Activated T-helper 2 cell treated with anti-CD3 and anti-CD28 coated beads, Interferon-gamma antibody, Interleukin-2, Interleukin-4, amounts not matched to agents 10 μg/mL and 5 μg/mL and 100 μg/mL, durations not matched to agents 14 hours and 24 hours and 36 hours (primary cell): ENCODE results near the gene SLC14A1. TPM values are rescaled to one million over a fixed set of nuclear protein-coding genes. Genes with fewer than 3 reads are reported as not detected.

Experiments
- DNase-seq: peaks from one replicate; pipeline ENCODE4 v3.0.0; 2021; ENCODE audit warnings: low spot score
- H3K27ac Mint-ChIP-seq: one replicate; pipeline ENCODE4 v1.8.0; 2021; ENCODE audit warnings: mixed read lengths
- H3K27me3 Mint-ChIP-seq: one replicate; pipeline ENCODE4 v1.8.0; 2021; ENCODE audit warnings: low read depth, mixed read lengths
- H3K36me3 Mint-ChIP-seq: one replicate; pipeline ENCODE4 v1.8.0; 2021; ENCODE audit warnings: low read depth, mixed read lengths
- H3K4me1 Mint-ChIP-seq: one replicate; pipeline ENCODE4 v1.8.0; 2021; ENCODE audit warnings: low read depth, mixed read lengths
- H3K4me3 Mint-ChIP-seq: one replicate; pipeline ENCODE4 v1.8.0; 2021; ENCODE audit warnings: low read depth, mild to moderate bottlenecking, moderate library complexity, mixed read lengths
- H3K9me3 Mint-ChIP-seq: one replicate; pipeline ENCODE4 v1.8.0; 2021; ENCODE audit warnings: mixed read lengths
- intact Hi-C: fragments of 100-400 bp; cut with micrococcal nuclease; formaldehyde crosslinking; loops from one replicate; pipeline ENCODE4 v1.15.1; 2023
- total RNA-seq: library from RNA; stranded (reverse); gene quantifications from 2 replicates; pipeline ENCODE4 v1.2.3, GENCODE V29; 2022

SLC14A1 gene
- total RNA-seq = 5.6 and 6.0 TPM in 2 replicates

DNA sequence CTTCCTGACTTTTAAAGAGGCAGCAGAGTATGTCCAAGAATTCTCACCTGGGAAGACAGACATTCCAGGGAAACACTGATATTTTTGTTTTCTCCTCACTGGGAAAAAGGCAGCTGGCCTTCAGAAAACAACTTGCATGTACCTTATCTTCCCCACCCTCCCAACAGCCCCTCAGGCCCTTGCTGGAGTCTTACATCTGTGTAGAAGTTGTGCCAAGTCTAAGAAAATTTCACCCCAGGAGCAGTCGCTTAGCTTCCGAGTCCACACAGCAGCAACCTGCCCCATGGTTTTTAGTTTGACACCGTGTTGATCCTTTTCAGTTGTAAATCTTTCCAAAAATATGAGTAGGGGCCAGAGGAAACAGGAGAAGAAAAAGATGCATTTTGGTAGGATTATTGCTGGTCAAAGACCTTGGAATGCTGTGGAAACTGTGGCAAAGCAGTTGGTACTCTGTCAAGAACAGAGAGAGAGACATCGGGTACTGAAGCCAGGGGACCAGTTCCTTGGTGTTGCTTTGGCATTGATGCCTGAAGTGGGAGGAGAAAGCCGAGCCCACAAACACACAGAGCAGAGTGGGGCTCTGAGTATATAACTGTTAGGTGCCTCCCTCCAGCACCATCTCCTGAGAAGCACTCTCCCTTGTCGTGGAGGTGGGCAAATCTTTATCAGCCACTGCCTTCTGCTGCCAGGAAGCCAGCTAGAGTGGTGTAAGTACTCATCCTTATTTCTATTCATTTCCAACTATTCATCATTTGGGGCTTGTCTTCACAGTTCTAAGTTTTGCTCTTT, at the start of gene SLC14A1:
SLC14A1 (plus strand) TSS at position 615 of the 789 bp plus-strand sequence. CDS start 6,140 bp downstream, outside the sequence.
- no peak within 1 kb of the TSS for H3K4me3 Mint-ChIP-seq
- intact Hi-C loops = loop anchor here (1.0 to 2.0 kb wide), 3 partner anchors 57 to 157 kb away; no protein-coding TSS in a partner anchor
- H3K9me3 Mint-ChIP-seq = no peaks in the 10 kb centered on the region

DNA sequence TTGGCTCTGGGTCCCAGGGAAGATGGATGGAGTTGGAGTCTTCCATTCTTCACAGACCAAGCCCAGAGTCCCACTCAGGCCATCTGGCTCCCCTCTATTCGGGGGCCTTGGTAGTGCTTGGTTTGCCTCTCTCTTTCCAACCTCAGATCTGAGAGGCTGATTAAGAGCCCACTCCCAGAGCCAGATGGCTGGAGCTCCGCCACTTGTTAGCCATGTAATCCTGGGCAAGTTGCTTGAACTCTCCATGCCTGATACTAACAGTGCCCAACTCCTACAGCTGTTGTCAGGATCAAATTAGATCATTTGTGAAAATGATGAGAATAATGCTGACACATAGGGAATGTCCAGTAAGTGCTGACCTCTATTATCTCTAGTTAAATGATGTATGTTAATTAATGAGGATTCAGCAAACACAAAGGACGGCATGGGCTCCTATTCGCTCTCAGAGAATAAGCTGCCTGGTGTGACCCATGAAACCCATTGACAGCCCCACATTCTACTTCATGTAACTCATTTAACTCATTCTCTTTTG, 46.6 kb upstream of the SLC14A1 start:
- Mint-ChIP-seq H3K4me3 (no peak overlapping the region), H3K4me1 (peaks cover 4% of the 10 kb centered on the region), H3K36me3 (no peaks in the 10 kb centered on the region), H3K27me3 (peaks cover 57% of the 10 kb centered on the region), H3K27ac (no peak overlapping the region), H3K9me3 (no peaks in the 10 kb centered on the region)
- DNase-seq = no peak
- intact Hi-C loops = no loop called here

More for the DNA sequence above, at the start of gene SLC14A1:
- no peak for DNase-seq
- peaks cover 4% of the 10 kb centered on the region for H3K4me1 Mint-ChIP-seq
- no peaks in the 10 kb centered on the region for H3K36me3 Mint-ChIP-seq
- H3K27ac Mint-ChIP-seq = no peak within 1 kb of the TSS
- peaks cover 14% of the 10 kb centered on the region for H3K27me3 Mint-ChIP-seq

DNA sequence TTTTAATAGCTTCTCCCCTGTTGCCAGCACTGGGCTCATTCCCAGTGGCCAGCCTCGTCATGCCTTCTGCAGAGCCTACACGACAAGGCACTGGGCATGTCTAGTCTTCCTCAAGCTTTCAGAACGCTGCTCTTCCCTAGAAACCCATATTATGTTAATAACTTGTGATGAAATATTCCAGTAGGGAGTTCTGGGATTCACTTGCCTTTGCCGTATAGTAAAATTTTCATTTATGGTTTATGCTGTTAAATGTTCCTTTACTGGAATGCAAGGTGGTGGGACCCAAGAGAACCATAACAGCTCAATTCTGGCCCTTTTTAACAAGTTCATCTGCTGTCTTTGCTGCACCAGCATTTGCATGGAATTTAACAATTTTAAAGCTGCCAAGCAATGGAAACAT, 45.5 kb upstream of the SLC14A1 start:
- peaks cover 6% of the 10 kb centered on the region for H3K4me1 Mint-ChIP-seq
- H3K4me3 Mint-ChIP-seq = no peak overlapping the region
- no peaks in the 10 kb centered on the region for H3K36me3 Mint-ChIP-seq
- no peak for DNase-seq
- no peaks in the 10 kb centered on the region for H3K9me3 Mint-ChIP-seq
- peaks cover 55% of the 10 kb centered on the region for H3K27me3 Mint-ChIP-seq
- intact Hi-C loops = no loop called here
- no peak overlapping the region for H3K27ac Mint-ChIP-seq

DNA sequence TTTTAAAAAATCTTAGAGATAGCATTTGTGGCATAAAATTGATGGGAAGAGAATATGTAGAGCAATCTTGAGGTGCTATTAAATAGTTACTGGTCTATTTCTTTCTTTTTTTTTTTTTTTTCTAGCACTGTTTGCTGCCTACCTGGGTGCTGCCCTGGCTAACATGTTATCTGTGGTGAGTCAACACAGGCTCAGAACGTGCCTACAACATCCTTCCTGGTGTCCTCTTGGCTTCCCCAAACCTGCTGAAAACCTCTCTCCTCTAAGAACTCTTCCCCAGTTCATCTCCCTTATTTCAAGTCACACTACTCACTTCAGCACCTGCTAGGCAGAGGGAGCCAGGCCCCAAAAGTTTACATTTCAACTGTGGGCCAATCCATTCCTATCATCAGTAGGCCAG, 45.1 kb upstream of the SLC14A1 start:
- no peaks in the 10 kb centered on the region for H3K36me3 Mint-ChIP-seq
- H3K4me3 Mint-ChIP-seq = no peak overlapping the region
- DNase-seq = no peak
- peaks cover 57% of the 10 kb centered on the region for H3K27me3 Mint-ChIP-seq
- intact Hi-C loops = no loop called here
- H3K4me1 Mint-ChIP-seq = peaks cover 6% of the 10 kb centered on the region
- H3K9me3 Mint-ChIP-seq = no peaks in the 10 kb centered on the region
- H3K27ac Mint-ChIP-seq = no peak overlapping the region

DNA sequence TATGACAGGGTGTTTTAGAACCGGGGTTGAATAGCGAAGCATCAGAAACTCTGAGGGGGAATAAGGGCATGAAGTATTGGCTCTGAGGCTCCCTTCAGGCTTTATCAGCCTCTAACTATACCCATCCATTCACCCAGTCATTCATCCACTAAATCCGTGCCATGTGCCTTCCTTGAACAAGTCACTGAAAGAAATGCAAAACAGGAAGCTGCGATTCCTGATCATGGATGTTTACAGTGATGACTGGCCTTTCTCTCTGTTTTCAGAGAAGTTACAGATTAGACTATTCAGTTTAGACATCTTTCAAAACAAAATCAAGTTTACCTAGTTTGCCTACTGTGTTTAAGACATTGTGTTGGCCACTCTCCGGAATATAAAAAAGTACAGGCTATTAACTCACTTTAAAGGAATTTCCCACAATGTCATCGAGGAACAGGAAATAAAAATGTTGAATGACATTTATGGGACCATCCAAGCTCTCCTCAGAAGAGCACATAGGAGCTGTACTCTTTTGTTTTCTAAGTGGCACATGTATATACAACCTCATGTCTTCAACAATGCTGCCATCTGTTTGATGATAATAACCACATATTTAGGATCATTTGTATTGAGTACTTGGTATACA, 43.8 kb upstream of the SLC14A1 start:
- intact Hi-C loops = no loop called here
- no peak for DNase-seq
- Mint-ChIP-seq H3K9me3 (no peaks in the 10 kb centered on the region), H3K27ac (no peak overlapping the region), H3K36me3 (no peaks in the 10 kb centered on the region), H3K4me3 (no peak overlapping the region), H3K4me1 (peaks cover 14% of the 10 kb centered on the region), H3K27me3 (peaks cover 54% of the 10 kb centered on the region)

DNA sequence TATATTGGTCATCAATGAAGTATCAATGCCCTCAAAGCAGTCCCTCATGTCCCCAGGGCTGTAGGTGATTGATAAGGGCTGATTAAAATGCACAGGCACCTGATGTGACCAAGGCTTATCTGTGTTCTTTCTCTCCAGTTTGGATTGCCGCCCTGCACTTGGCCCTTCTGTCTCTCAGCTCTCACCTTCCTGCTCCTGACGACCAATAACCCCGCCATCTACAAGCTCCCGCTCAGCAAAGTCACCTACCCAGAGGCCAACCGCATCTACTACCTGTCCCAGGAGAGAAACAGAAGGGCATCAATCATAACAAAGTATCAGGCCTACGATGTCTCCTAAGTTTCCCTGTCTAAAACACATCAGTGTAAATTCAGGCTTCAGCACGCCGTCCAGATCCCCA, 41.8 kb upstream of the SLC14A1 start:
- H3K9me3 Mint-ChIP-seq = no peaks in the 10 kb centered on the region
- DNase-seq = no peak
- H3K27me3 Mint-ChIP-seq = peaks cover 55% of the 10 kb centered on the region
- intact Hi-C loops = no loop called here
- no peaks in the 10 kb centered on the region for H3K36me3 Mint-ChIP-seq
- no peak overlapping the region for H3K27ac Mint-ChIP-seq
- H3K4me1 Mint-ChIP-seq = peaks cover 32% of the 10 kb centered on the region
- H3K4me3 Mint-ChIP-seq = no peak overlapping the region

DNA sequence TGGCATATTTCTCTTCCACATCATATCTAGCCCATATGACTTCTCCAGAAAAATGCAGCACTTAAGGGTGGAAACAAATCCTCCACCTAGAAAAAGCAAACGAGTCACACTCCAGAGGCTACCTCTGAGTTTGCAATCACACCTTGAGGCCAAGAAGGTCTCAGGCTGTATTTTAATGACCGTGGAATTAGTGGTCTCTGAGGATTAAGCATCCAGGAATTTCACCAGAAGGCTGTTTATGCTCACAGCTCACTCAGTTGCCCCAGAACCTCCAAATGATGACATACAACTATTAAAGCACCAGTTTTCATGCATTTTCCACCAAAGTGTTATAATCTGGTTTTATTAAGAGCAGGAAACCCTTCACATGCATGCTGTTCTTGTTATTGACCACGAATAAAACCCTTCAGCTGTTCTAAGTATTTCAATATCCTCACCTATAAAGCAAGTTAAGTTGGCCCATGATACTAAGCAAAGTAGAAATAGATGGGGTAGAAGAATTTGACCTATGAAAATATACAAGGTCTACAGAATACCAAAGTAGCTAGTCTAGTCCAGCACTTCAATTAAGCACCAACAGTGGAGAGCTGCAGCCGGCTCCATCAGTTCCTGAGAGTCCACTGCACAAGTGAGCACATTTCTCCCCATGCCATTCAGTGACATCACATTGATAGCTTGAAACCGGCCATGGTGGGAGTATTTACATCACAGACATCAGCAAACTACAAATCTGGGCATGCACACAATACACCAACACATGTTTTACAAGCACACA, 39.5 kb upstream of the SLC14A1 start:
- Mint-ChIP-seq H3K27me3 (peaks cover 37% of the 10 kb centered on the region), H3K27ac (no peak overlapping the region), H3K4me3 (no peak overlapping the region), H3K4me1 (peaks cover 48% of the 10 kb centered on the region), H3K9me3 (no peaks in the 10 kb centered on the region), H3K36me3 (no peaks in the 10 kb centered on the region)
- no peak for DNase-seq
- intact Hi-C loops = loop anchor here (1.0 to 5.0 kb wide), 3 partner anchors 8 to 388 kb away; partner anchors contain the start of gene PSTPIP2

DNA sequence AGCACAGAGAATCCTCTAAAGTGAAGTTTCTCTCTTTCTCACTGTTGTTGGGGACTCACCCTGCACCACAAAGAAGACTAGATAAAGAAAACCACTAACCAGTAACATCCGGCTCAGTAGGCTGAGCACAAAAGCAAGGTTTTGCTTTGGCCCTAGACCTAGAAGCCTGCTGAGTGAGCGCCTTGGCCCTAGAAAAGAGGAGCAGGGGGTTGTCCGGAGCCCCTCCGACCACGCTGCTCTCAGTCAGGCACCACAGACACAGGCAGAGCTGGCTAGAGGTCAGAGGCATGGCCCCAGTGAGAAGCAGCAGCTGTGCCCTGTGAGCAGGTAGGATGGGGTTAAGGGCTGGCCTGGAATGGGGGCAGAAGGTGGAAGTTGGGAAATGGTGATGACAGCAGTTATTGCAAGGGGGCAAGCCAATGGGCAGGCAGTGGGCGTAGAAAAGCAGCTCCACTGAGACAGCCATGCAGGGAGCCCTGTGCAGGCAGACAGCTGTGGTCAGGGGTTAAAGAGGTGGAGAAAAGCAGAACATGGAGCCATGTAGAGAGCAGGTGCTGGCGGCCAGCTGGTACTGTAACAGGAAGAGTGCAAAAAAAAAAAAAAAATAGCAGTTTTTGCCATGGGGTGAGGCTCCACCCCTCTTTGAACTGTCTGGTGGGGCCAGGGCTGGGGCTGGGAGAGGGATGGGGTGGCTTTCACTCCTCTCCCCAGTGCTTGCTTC, 36.9 kb upstream of the SLC14A1 start:
- Mint-ChIP-seq H3K27me3 (peaks cover 32% of the 10 kb centered on the region), H3K36me3 (peaks cover 5% of the 10 kb centered on the region), H3K4me1 (peaks cover 58% of the 10 kb centered on the region), H3K27ac (peak overlapping the region; percentile 87), H3K4me3 (peak overlapping the region; percentile 87), H3K9me3 (peaks cover 2% of the 10 kb centered on the region)
- intact Hi-C loops = loop anchor here (1.0 to 5.0 kb wide), 7 partner anchors 16 to 385 kb away; partner anchors contain the start of gene PSTPIP2
- DNase-seq = peak; percentile 64

DNA sequence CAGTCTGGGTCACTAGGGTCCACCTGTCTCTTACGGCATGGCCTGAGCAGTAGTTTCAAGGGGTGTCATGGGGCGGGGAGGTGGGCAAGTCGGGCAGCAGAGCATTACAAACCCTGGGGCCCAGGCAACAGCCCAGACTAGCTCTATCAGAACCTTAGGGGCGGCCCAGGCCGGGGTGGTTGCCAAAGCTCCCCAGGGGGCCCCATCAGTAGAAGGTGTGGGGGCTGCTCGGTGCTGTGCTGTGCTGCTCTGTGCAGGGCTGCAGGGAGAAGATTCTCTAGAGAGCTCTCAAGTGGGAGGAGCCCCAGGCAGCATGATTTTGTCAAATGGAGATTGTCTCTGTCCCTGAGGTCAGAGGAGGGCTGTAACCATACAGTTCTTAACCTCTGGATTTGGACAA, 36.4 kb upstream of the SLC14A1 start:
- Mint-ChIP-seq H3K4me1 (peaks cover 58% of the 10 kb centered on the region), H3K27ac (peak overlapping the region; percentile 87), H3K4me3 (peak overlapping the region; percentile 87), H3K36me3 (peaks cover 10% of the 10 kb centered on the region), H3K9me3 (peaks cover 8% of the 10 kb centered on the region), H3K27me3 (peaks cover 33% of the 10 kb centered on the region)
- no peak for DNase-seq
- intact Hi-C loops = loop anchor here (1.0 to 5.0 kb wide), 5 partner anchors 21 to 385 kb away; partner anchors contain the start of gene PSTPIP2

DNA sequence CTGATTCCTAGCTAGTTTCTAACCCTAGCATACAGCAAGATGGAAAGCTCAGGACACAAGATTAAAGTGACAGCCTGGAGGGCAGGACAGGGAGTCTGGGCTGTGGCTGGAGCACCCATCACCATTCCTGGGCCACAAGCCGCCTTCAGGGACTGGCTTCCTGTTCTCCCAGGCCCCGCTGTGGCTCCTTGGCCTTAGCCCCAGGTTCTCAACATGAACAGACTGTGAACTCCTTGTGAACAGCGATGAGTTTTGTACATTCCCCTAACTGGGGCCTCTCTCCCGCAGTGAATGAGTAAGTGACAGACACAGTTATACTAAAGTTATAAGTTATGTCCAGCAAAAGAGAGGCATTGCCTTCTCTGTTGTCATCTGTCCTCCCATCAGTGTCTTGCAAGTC, 35.9 kb upstream of the SLC14A1 start:
- intact Hi-C loops = loop anchor here (5.0 kb wide), 2 partner anchors 364 to 384 kb away; partner anchors contain the start of gene PSTPIP2
- DNase-seq = no peak
- peak overlapping the region; percentile 87 for H3K4me3 Mint-ChIP-seq
- H3K36me3 Mint-ChIP-seq = peaks cover 10% of the 10 kb centered on the region
- H3K9me3 Mint-ChIP-seq = peaks cover 11% of the 10 kb centered on the region
- peak overlapping the region; percentile 87 for H3K27ac Mint-ChIP-seq
- H3K27me3 Mint-ChIP-seq = peaks cover 35% of the 10 kb centered on the region
- H3K4me1 Mint-ChIP-seq = peaks cover 57% of the 10 kb centered on the region

DNA sequence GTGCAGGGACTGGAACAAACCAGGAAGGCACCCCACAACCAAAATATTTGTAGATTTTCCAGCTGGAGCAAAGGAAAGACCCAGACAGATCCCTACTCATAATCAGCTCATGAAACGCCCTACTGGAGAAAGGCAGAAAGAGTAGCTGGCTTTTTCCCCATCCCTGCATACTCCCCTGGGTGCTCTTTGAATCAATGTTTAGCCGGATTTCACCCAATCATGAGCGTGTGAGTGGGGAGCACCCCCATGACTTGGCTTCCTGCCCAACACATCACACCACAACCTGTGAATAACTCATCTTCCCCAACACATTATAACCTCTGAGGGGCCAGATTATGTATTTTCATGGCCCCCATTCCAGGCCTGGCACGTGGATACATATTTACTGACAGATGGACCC, 35.1 kb upstream of the SLC14A1 start:
- H3K4me1 Mint-ChIP-seq = peaks cover 54% of the 10 kb centered on the region

DNA sequence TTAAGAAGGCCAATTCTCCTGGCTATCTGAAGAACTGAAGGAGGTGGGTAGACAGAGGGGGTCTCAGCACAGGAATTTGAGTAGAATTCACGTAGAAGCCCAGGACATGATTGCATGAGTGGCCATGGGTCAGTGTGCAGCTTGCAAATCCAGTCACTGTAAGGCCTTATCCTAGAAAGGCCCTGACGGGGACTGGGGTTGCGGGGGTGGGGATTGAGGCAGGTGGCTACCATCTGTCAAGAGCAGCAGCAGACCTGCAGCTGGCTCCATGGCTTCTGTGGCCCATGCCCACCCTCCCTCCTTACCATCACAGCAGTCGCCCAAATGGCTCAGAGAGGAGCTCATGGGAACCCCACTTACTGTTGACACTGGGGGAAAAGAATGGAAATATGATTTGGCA, 34.6 kb upstream of the SLC14A1 start:
- intact Hi-C loops = loop anchor here (5.0 kb wide), 2 partner anchors 363 to 383 kb away; partner anchors contain the start of gene PSTPIP2
- no peak overlapping the region for H3K4me3 Mint-ChIP-seq
- H3K27me3 Mint-ChIP-seq = peaks cover 31% of the 10 kb centered on the region
- peaks cover 19% of the 10 kb centered on the region for H3K9me3 Mint-ChIP-seq
- H3K4me1 Mint-ChIP-seq = peaks cover 52% of the 10 kb centered on the region
- H3K36me3 Mint-ChIP-seq = peaks cover 13% of the 10 kb centered on the region
- no peak overlapping the region for H3K27ac Mint-ChIP-seq
- DNase-seq = no peak

More for the DNA sequence above, 35.1 kb upstream of the SLC14A1 start:
- peaks cover 16% of the 10 kb centered on the region for H3K9me3 Mint-ChIP-seq
- H3K27me3 Mint-ChIP-seq = peaks cover 32% of the 10 kb centered on the region
- intact Hi-C loops = loop anchor here (5.0 kb wide), 2 partner anchors 363 to 383 kb away; partner anchors contain the start of gene PSTPIP2
- peak overlapping the region; percentile 87 for H3K4me3 Mint-ChIP-seq
- H3K27ac Mint-ChIP-seq = peak overlapping the region; percentile 2
- peaks cover 11% of the 10 kb centered on the region for H3K36me3 Mint-ChIP-seq
- no peak for DNase-seq
